CD4-positive, CD25-positive, alpha-beta regulatory T cell (primary cell): ENCODE measurements around the gene CFAP57. TPM values are rescaled to one million over a fixed set of nuclear protein-coding genes. Genes with fewer than 3 reads are reported as not detected.
"Not testable (repeated sequence)": the region's sequence is repeated elsewhere in the genome, so short reads cannot be mapped to it uniquely, and the experiment has no call there.

ENCODE experiments used
- ATAC-seq, 2 donors: fragments of 150-1000 bp; cut with Tn5 transposase; one replicate each; pipeline ENCODE4 v1.10.0; 2021; ENCODE audit warnings: low read depth in 2 of 2, moderate number of reproducible peaks in 2 of 2, moderate library complexity in 1 of 2
- DNase-seq, 3 donors: peaks; one replicate each; pipeline versions ENCODE4 v3.0.0 to v3.0.0-alpha.2; 2012 to 2022; ENCODE audit warnings: mixed read lengths in 1 of 3
- H3K27ac ChIP-seq: one replicate; pipeline ENCODE4 v1.7.0; 2013; ENCODE audit warnings: mild to moderate bottlenecking, low read length; ENCODE audit not compliant: insufficient read depth, poor library complexity, severe bottlenecking
- H3K27me3 ChIP-seq: one replicate; pipeline ENCODE4 v1.7.0; 2013; ENCODE audit warnings: low read length; ENCODE audit not compliant: control insufficient read depth, insufficient read depth
- H3K36me3 ChIP-seq: one replicate; pipeline ENCODE4 v1.7.0; 2013; ENCODE audit warnings: mild to moderate bottlenecking, low read length, moderate library complexity; ENCODE audit not compliant: control insufficient read depth, insufficient read depth
- H3K4me1 ChIP-seq: 2 replicates; pipeline ENCODE4 v1.7.0; 2013; ENCODE audit warnings: mild to moderate bottlenecking, low read length; ENCODE audit not compliant: insufficient read depth, control insufficient read depth, poor library complexity, severe bottlenecking
- H3K4me3 ChIP-seq: one replicate; pipeline ENCODE4 v1.7.0; 2013; ENCODE audit warnings: low read depth, mild to moderate bottlenecking, low read length, moderate library complexity
- H3K9me3 ChIP-seq, 2 experiments: 1 replicate in 1 of 2; 2 replicates in 1 of 2; pipeline ENCODE4 v1.7.0; 2013; ENCODE audit warnings: low read length in 2 of 2, mild to moderate bottlenecking in 1 of 2, moderate library complexity in 1 of 2; ENCODE audit not compliant: control insufficient read depth in 2 of 2
- H3K27ac Mint-ChIP-seq, 3 donors: one replicate each; pipeline ENCODE4 v1.8.0; 2020 to 2022; ENCODE audit warnings: mild to moderate bottlenecking in 3 of 3, mixed read lengths in 3 of 3, moderate library complexity in 2 of 3
- H3K27me3 Mint-ChIP-seq: one replicate; pipeline ENCODE4 v1.8.0; 2022; ENCODE audit warnings: mild to moderate bottlenecking, mixed read lengths
- H3K36me3 Mint-ChIP-seq: one replicate; pipeline ENCODE4 v1.8.0; 2020; ENCODE audit warnings: mixed read lengths
- H3K4me1 Mint-ChIP-seq, 4 donors: one replicate each; pipeline ENCODE4 v1.8.0; 2020 to 2022; ENCODE audit warnings: mixed read lengths in 4 of 4, mild to moderate bottlenecking in 1 of 4
- H3K4me3 Mint-ChIP-seq, 4 donors: one replicate each; pipeline ENCODE4 v1.8.0; 2020 to 2022; ENCODE audit warnings: mild to moderate bottlenecking in 4 of 4, mixed read lengths in 4 of 4, moderate library complexity in 3 of 4
- H3K9me3 Mint-ChIP-seq, 7 donors: one replicate each; pipeline ENCODE4 v1.8.0; 2020 to 2022; ENCODE audit warnings: mixed read lengths in 7 of 7, mild to moderate bottlenecking in 3 of 7, moderate library complexity in 2 of 7
- polyA plus RNA-seq, 4 donors: library from polyadenylated mRNA; unstranded; fragments of 300-500 nt; fragmentation: Illumina TruSeq; gene quantifications; one replicate each; pipeline ENCODE4 v1.2.3, GENCODE V29; 2021
- total RNA-seq: library from RNA; stranded (reverse); gene quantifications from one replicate; pipeline ENCODE4 v1.2.3, GENCODE V29; 2022

The CFAP57 gene
- total and polyA plus RNA-seq, 5 donors from 2014 or later = 0.13 TPM; not detected in 4

- Mint-ChIP-seq H3K9me3 (peaks cover 0 to 8% (median 2%) of the 10 kb centered on the region in 7 donors), H3K27ac (no peak overlapping the region), H3K4me1 (no peaks in the 10 kb centered on the region), H3K36me3 (no peaks in the 10 kb centered on the region), H3K27me3 (peaks cover 36% of the 10 kb centered on the region), H3K4me3 (no peak overlapping the region)
- no peak overlapping the region for H3K4me3 ChIP-seq
- no peak overlapping the region for H3K27ac ChIP-seq
- no peaks in the 10 kb centered on the region for H3K36me3 ChIP-seq
- peaks cover 0 to 5% of the 10 kb centered on the region in 2 experiments for H3K9me3 ChIP-seq
- peaks cover 13% of the 10 kb centered on the region for H3K27me3 ChIP-seq
- DNase-seq (no peak), ATAC-seq (no peak)
- no peaks in the 10 kb centered on the region for H3K4me1 ChIP-seq
Measured at GRCh38 chr1:43137445-43138052, 34.6 kb upstream of the CFAP57 start.

DNA sequence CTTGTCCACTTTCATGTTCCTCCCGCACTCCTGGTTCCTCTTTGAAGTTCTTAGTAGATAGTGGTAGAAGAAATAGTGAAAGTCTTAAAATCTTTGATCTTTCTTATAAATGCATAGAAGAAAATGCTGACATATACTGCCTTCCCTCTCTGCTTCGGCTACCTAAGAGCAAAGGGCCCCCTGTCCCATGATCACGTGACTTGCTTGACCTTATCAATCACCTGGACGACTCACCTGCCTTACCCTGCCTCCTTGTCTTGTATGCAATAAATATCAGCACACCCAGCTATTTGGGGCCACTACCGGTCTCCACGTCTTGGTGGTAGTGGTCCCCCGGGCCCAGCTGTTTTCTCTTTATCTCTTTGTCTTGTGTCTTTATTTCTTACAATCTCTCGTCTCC, 32.8 kb upstream of the CFAP57 start:
- not testable (repeated sequence) for H3K36me3 Mint-ChIP-seq, H3K4me3 ChIP-seq, ATAC-seq, H3K9me3 ChIP-seq, H3K4me3 Mint-ChIP-seq, H3K4me1 ChIP-seq, H3K27ac ChIP-seq, H3K9me3 Mint-ChIP-seq, H3K36me3 ChIP-seq, H3K4me1 Mint-ChIP-seq, H3K27ac Mint-ChIP-seq, DNase-seq
- H3K27me3 ChIP-seq = peaks cover 22% of the 10 kb centered on the region
- H3K27me3 Mint-ChIP-seq = peaks cover 36% of the 10 kb centered on the region

DNA sequence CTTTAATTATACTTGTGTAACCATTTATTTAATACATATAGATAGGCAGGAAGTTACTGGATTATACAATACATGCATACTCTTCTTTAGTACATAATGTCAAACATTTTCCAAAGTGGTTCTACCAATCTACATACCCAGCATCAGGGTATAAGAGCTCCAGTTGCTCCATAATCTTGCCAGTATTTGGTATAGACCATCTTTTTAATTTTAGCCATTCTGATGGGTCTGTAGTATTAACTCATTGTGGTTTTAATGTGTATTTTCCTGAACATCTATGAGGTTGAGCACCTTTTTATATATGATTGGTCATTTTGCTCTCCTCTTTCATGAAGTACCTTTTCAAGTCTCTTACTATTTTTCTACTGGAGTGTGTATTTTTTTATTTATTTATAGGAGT, 32.1 kb upstream of the CFAP57 start:
- no peak overlapping the region for H3K27ac ChIP-seq
- Mint-ChIP-seq H3K36me3 (no peaks in the 10 kb centered on the region), H3K27ac (no peak overlapping the region), H3K27me3 (peaks cover 36% of the 10 kb centered on the region), H3K9me3 (peaks cover 0 to 8% (median 0%) of the 10 kb centered on the region in 7 donors), H3K4me3 (no peak overlapping the region), H3K4me1 (no peaks in the 10 kb centered on the region)
- ATAC-seq (no peak), DNase-seq (no peak)
- H3K4me3 ChIP-seq = no peak overlapping the region
- H3K9me3 ChIP-seq = peaks cover 0 to 5% of the 10 kb centered on the region in 2 experiments
- H3K4me1 ChIP-seq = no peaks in the 10 kb centered on the region
- H3K36me3 ChIP-seq = no peaks in the 10 kb centered on the region
- H3K27me3 ChIP-seq = peaks cover 27% of the 10 kb centered on the region

DNA sequence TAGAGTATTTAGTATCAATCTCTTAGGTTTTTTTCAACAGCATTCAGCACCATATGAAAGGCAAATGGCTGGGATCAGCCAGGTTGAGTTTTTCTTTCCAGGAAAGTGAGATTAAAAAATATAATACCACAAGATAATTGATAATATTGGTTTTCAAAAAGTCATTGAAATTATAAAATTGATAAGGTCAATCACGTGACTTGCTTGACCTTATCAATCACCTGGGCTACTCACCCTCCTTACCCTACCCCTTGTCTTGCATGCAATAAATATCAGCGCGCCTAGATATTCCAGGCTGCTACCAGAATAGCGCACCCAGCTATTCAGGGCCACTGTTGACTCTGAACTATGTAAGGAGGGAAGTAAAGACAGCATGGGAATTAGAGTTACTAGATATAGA, 31.5 kb upstream of the CFAP57 start:
- Mint-ChIP-seq H3K9me3 (peaks cover 0 to 8% (median 0%) of the 10 kb centered on the region in 7 donors), H3K27ac (peak overlapping the region in 1 of 3 donors; percentile 33), H3K4me1 (no peaks in the 10 kb centered on the region), H3K27me3 (peaks cover 42% of the 10 kb centered on the region), H3K4me3 (no peak overlapping the region), H3K36me3 (no peaks in the 10 kb centered on the region)
- Histone ChIP-seq H3K27me3 (peaks cover 33% of the 10 kb centered on the region), H3K9me3 (peaks cover 0 to 5% of the 10 kb centered on the region in 2 experiments), H3K4me1 (no peaks in the 10 kb centered on the region), H3K4me3 (no peak overlapping the region), H3K27ac (no peak overlapping the region), H3K36me3 (no peaks in the 10 kb centered on the region)
- DNase-seq (no peak), ATAC-seq (no peak)

DNA sequence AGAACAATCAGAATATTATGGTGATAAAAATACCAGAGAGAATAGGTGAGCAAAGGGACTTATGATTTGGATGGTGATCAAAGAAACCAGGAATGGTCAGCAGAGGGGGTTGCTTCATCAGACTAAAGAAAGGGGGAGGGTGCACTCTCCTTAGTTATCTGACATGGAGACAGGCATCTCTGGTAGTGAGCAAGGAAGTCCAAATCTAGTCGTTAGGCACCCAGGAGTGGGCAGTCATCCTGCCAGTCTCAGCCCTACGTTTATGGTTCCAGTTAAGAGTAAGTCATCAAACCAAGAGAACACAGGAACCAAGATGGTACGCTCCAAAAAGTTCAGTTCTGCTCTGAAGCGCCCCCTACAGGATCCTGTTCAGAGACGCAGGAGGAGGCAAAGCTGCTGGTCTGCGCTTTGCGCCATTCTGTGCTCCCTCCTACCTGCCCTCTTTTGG, 28.7 kb upstream of the CFAP57 start:
- Histone ChIP-seq H3K4me3 (no peak overlapping the region), H3K9me3 (peaks cover 0 to 5% of the 10 kb centered on the region in 2 experiments), H3K4me1 (peaks cover 5% of the 10 kb centered on the region), H3K27me3 (peaks cover 40% of the 10 kb centered on the region), H3K27ac (no peak overlapping the region), H3K36me3 (no peaks in the 10 kb centered on the region)
- no peak overlapping the region for H3K4me3 Mint-ChIP-seq
- peaks cover 61% of the 10 kb centered on the region for H3K27me3 Mint-ChIP-seq
- ATAC-seq (no peak), DNase-seq (peak in 1 of 3 donors; percentile 20)
- H3K36me3 Mint-ChIP-seq = no peaks in the 10 kb centered on the region
- peaks cover 0 to 5% (median 0%) of the 10 kb centered on the region in 4 donors for H3K4me1 Mint-ChIP-seq
- no peak overlapping the region for H3K27ac Mint-ChIP-seq
- H3K9me3 Mint-ChIP-seq = peaks cover 0 to 8% (median 0%) of the 10 kb centered on the region in 7 donors

- H3K36me3 ChIP-seq = no peaks in the 10 kb centered on the region
- H3K4me1 ChIP-seq = peaks cover 5% of the 10 kb centered on the region
- Mint-ChIP-seq H3K27me3 (peaks cover 68% of the 10 kb centered on the region), H3K4me1 (peaks cover 0 to 11% (median 0%) of the 10 kb centered on the region in 4 donors), H3K9me3 (peaks cover 0 to 8% (median 3%) of the 10 kb centered on the region in 7 donors), H3K4me3 (no peak overlapping the region), H3K27ac (no peak overlapping the region), H3K36me3 (no peaks in the 10 kb centered on the region)
- no peak overlapping the region for H3K4me3 ChIP-seq
- H3K27ac ChIP-seq = no peak overlapping the region
- DNase-seq (no peak), ATAC-seq (no peak)
- H3K27me3 ChIP-seq = peaks cover 47% of the 10 kb centered on the region
- H3K9me3 ChIP-seq = peaks cover 0 to 5% of the 10 kb centered on the region in 2 experiments
Measured at GRCh38 chr1:43144237-43144636, 27.9 kb upstream of the CFAP57 start.

- H3K4me3 ChIP-seq = no peak overlapping the region
- Mint-ChIP-seq H3K4me3 (peak overlapping the region in 2 of 4 donors; percentile 12 to 22), H3K36me3 (no peaks in the 10 kb centered on the region), H3K27ac (no peak overlapping the region), H3K4me1 (peaks cover 0 to 11% (median 0%) of the 10 kb centered on the region in 4 donors), H3K9me3 (peaks cover 0 to 3% (median 0%) of the 10 kb centered on the region in 7 donors), H3K27me3 (peaks cover 71% of the 10 kb centered on the region)
- no peak overlapping the region for H3K27ac ChIP-seq
- peaks cover 5% of the 10 kb centered on the region for H3K4me1 ChIP-seq
- no peaks in the 10 kb centered on the region for H3K36me3 ChIP-seq
- H3K9me3 ChIP-seq = no peaks in the 10 kb centered on the region
- DNase-seq = peak in 1 of 3 donors; percentile 32
- ATAC-seq = peak in 1 of 2 donors; percentile 34
- H3K27me3 ChIP-seq = peaks cover 48% of the 10 kb centered on the region
Measured at GRCh38 chr1:43147625-43148327, 24.4 kb upstream of the CFAP57 start.
